Vagina (tissue), 2 donors: Measurements from ENCODE around the gene MYOF.

ENCODE experiments used
- POLR2A ChIP-seq, 2 donors: fragments of 450-650 bp; IDR thresholded peaks; one replicate each; pipeline ENCODE4 v1.6.1; 2017; ENCODE audit warnings: antibody characterized with exemption in 2 of 2, mild to moderate bottlenecking in 2 of 2, moderate library complexity in 2 of 2
- POLR2AphosphoS5 ChIP-seq, 2 donors: sonication (generic); formaldehyde crosslinking; IDR thresholded peaks; one replicate each; pipeline ENCODE4 v1.9.0; 2017; ENCODE audit warnings: antibody characterized with exemption in 2 of 2, mild to moderate bottlenecking in 2 of 2, low read depth in 1 of 2; ENCODE audit not compliant: insufficient read depth in 1 of 2
- TF ChIP-seq, protein P1 (sequence below), 3 experiments: fragments of 450-650 bp in 2 of 3; fragments of 200-600 bp in 1 of 3; sonication (generic) in 1 of 3; IDR thresholded peaks; one replicate each; pipeline ENCODE4 v1.5.1; 2017 to 2019; ENCODE audit warnings: antibody characterized with exemption in 3 of 3, mild to moderate bottlenecking in 2 of 3, moderate library complexity in 2 of 3

DNA sequence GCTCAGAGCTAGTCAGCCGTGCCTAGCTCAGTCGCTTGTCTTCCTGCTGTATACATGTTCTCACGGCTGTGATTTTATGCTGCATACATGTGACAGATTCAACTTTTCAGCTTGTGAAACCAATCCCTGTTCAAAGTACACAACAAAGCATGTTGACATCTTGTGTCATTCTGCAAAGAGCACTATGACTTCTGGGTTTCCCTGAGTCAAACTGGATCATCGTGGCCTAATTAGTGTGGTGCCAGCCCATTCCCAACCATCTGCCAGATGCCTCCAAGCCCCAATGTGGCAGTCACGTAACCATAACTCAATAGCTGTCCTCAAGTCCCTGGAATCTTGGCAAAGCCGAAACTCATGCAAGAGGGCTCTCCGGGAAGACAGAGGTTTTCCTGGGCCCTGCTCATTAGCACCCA lies 144.8 kb downstream of the MYOF start:
- TF ChIP-seq POLR2AphosphoS5 (IDR thresholded peaks at IDR 0.05; ENCODE audit: insufficient read depth in 1 of 2, low read depth in 1 of 2) (no peak), POLR2A (IDR thresholded peaks at IDR 0.05) (no peak)
- TF ChIP-seq, protein P1, sequence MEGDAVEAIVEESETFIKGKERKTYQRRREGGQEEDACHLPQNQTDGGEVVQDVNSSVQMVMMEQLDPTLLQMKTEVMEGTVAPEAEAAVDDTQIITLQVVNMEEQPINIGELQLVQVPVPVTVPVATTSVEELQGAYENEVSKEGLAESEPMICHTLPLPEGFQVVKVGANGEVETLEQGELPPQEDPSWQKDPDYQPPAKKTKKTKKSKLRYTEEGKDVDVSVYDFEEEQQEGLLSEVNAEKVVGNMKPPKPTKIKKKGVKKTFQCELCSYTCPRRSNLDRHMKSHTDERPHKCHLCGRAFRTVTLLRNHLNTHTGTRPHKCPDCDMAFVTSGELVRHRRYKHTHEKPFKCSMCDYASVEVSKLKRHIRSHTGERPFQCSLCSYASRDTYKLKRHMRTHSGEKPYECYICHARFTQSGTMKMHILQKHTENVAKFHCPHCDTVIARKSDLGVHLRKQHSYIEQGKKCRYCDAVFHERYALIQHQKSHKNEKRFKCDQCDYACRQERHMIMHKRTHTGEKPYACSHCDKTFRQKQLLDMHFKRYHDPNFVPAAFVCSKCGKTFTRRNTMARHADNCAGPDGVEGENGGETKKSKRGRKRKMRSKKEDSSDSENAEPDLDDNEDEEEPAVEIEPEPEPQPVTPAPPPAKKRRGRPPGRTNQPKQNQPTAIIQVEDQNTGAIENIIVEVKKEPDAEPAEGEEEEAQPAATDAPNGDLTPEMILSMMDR (IDR thresholded peaks at IDR 0.05), result no peak
